Colonic mucosa (tissue), 4 donors: Measurements from ENCODE around the gene MED15. TPM values are rescaled to one million over a fixed set of nuclear protein-coding genes. Genes with fewer than 3 reads are reported as not detected.

ENCODE experiments used
- DNase-seq: peaks from one replicate; pipeline ENCODE4 v3.0.0-alpha.2; 2020
- H3K27ac ChIP-seq: fragments of 200-600 bp; one replicate; pipeline ENCODE4 v1.8.0; 2021
- H3K27me3 ChIP-seq: fragments of 200-600 bp; one replicate; pipeline ENCODE4 v1.8.0; 2021
- H3K36me3 ChIP-seq: fragments of 200-600 bp; one replicate; pipeline ENCODE4 v1.8.0; 2021
- H3K4me1 ChIP-seq: fragments of 200-600 bp; one replicate; pipeline ENCODE4 v1.8.0; 2021; ENCODE audit warnings: mild to moderate bottlenecking
- H3K4me3 ChIP-seq: fragments of 200-600 bp; one replicate; pipeline ENCODE4 v1.8.0; 2021
- H3K9ac ChIP-seq, 2 donors: one replicate each; pipeline ENCODE4 v1.7.0; 2013; ENCODE audit warnings: control low read depth in 2 of 2, low read depth in 2 of 2, low read length in 2 of 2
- H3K9me3 ChIP-seq: fragments of 200-600 bp; one replicate; pipeline ENCODE4 v1.8.0; 2021
- intact Hi-C: fragments of 100-400 bp; cut with DNase I; formaldehyde crosslinking; loops from one replicate; pipeline ENCODE4 v1.14.1; 2022
- total RNA-seq, 2 donors: library from RNA; stranded (reverse); fragmentation: NEBNext Ultra II Directional in 1 of 2; extraction: Animal tissue kit (Norgen Biotek cat#: 25700) in 1 of 2; gene quantifications; one replicate each; pipeline ENCODE4 v1.2.1, GENCODE V29; 2021
- TF ChIP-seq, protein P1 (sequence below): fragments of 200-600 bp; IDR thresholded peaks from one replicate; pipeline ENCODE4 v1.8.0; 2022; ENCODE audit warnings: antibody characterized with exemption, mild to moderate bottlenecking
- donor health status: healthy.
- donor health status: DM: no; HTN: no; CAD: no.
- donor health status: DM: no; HTN: no; CAD: no.

MED15 gene
- total RNA-seq, 2 donors from 2014 or later, result 93.1 to 102 TPM

DNA sequence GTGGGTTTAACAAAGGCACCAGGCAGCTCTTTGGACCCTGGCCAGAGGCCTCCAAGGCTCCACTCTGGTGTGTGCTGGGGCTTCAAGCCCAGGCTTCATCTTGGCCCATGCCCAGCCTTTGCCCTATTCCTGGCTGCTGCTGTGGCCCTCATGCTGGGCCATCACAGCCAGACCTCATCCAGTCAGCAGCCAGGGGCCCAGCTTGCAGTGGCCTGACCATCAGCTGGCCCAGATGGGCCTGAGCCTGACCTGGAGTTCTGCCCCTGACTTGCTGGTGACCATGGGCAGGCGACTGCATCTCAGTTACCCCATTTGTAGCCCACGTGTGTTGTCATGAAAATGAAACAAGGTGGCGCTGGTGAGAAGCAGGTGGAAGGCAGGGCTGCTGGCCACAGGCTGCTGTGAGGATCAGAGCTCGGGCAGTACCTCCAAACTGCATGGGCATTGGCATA lies 76.1 kb downstream of the MED15 start:
- H3K9ac ChIP-seq, result no peak overlapping the region
- no peak for DNase-seq
- H3K27ac ChIP-seq, result no peak overlapping the region
- TF ChIP-seq, protein P1, sequence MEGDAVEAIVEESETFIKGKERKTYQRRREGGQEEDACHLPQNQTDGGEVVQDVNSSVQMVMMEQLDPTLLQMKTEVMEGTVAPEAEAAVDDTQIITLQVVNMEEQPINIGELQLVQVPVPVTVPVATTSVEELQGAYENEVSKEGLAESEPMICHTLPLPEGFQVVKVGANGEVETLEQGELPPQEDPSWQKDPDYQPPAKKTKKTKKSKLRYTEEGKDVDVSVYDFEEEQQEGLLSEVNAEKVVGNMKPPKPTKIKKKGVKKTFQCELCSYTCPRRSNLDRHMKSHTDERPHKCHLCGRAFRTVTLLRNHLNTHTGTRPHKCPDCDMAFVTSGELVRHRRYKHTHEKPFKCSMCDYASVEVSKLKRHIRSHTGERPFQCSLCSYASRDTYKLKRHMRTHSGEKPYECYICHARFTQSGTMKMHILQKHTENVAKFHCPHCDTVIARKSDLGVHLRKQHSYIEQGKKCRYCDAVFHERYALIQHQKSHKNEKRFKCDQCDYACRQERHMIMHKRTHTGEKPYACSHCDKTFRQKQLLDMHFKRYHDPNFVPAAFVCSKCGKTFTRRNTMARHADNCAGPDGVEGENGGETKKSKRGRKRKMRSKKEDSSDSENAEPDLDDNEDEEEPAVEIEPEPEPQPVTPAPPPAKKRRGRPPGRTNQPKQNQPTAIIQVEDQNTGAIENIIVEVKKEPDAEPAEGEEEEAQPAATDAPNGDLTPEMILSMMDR, result no peak
- no peaks in the 10 kb centered on the region for H3K27me3 ChIP-seq
- no peaks in the 10 kb centered on the region for H3K4me1 ChIP-seq
- H3K36me3 ChIP-seq, result peaks cover 29% of the 10 kb centered on the region
- intact Hi-C loops, result no loop called here
- H3K4me3 ChIP-seq, result no peak overlapping the region
- H3K9me3 ChIP-seq, result no peaks in the 10 kb centered on the region

DNA sequence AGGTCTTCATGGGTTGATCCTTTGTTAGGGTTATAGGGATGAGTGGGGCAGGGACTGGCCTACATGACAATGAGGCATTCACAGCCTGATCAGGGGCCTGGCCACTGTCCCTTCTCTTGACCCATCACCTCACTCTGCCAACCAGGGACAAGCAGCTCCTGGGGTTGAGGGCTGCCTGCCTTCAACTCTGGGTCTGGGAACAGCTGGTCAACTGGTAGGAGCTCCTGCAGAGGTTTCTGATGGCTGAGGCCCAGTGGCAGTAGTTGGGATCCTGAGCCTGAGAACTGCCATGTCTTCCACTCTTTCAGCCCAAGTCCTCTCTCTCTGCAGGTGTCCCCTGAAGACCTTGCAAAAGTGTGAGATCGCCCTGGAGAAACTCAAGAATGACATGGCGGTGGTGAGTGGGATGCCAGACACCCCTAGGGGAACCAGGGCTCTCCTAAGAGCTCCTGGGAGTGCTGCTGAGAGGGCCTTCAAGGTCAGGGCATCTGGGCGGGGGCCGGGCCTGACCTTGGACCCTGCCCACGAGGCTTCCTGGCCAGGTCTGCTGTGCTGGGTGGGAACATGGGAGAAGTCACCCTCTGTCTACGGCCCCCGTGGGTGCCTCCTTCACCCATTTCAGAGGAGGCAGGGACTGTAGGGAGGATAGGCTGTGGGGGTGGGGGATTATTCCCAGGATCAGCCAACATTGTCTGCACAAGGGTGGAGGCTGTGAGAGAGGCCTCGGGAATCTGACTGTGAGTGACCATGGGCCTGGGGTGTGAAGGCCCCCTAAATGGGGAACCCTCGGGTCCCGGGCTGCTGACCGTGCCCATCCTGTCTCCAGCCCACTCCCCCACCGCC lies 76.8 kb downstream of the MED15 start:
- H3K4me3 ChIP-seq, result no peak overlapping the region
- H3K36me3 ChIP-seq, result peaks cover 29% of the 10 kb centered on the region
- intact Hi-C loops, result no loop called here
- no peak overlapping the region for H3K27ac ChIP-seq
- no peak overlapping the region for H3K9ac ChIP-seq
- no peaks in the 10 kb centered on the region for H3K27me3 ChIP-seq
- H3K4me1 ChIP-seq, result no peaks in the 10 kb centered on the region
- H3K9me3 ChIP-seq, result no peaks in the 10 kb centered on the region
- TF ChIP-seq, protein P1, result no peak
- no peak for DNase-seq

DNA sequence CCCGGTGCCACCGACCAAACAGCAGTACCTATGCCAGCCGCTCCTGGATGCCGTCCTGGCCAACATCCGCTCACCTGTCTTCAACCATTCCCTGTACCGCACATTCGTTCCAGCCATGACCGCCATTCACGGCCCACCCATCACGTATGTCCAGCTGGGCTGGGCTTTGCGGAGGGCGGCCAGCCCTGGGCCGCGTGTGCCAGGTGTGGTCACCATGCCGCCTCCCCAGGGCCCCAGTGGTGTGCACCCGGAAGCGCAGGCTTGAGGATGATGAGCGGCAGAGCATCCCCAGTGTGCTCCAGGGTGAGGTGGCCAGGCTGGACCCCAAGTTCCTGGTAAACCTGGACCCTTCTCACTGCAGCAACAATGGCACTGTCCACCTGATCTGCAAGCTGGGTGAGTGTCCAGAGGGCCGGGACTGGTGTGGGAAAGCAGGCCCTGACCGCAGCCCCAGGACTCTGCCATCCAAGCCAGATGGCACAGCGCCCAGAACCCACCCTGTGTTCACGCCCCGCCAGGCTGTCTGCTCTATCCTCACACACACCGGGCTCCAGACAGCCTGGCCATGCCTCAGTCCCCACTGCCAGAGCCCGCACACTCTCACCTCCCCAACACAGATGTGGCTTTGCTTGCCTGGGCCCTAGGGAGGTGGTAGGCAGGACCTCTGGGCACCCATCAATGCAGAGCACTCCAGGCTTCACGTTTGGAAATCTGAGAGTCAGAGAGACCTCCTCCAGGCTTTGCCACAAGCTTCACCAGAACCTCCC lies 77.6 kb downstream of the MED15 start:
- no peak for DNase-seq
- Histone ChIP-seq H3K36me3 (peaks cover 29% of the 10 kb centered on the region), H3K9ac (no peak overlapping the region), H3K9me3 (no peaks in the 10 kb centered on the region), H3K27me3 (no peaks in the 10 kb centered on the region), H3K4me1 (no peaks in the 10 kb centered on the region), H3K4me3 (no peak overlapping the region), H3K27ac (no peak overlapping the region)
- intact Hi-C loops, result no loop called here
- TF ChIP-seq, protein P1, result no peak

DNA sequence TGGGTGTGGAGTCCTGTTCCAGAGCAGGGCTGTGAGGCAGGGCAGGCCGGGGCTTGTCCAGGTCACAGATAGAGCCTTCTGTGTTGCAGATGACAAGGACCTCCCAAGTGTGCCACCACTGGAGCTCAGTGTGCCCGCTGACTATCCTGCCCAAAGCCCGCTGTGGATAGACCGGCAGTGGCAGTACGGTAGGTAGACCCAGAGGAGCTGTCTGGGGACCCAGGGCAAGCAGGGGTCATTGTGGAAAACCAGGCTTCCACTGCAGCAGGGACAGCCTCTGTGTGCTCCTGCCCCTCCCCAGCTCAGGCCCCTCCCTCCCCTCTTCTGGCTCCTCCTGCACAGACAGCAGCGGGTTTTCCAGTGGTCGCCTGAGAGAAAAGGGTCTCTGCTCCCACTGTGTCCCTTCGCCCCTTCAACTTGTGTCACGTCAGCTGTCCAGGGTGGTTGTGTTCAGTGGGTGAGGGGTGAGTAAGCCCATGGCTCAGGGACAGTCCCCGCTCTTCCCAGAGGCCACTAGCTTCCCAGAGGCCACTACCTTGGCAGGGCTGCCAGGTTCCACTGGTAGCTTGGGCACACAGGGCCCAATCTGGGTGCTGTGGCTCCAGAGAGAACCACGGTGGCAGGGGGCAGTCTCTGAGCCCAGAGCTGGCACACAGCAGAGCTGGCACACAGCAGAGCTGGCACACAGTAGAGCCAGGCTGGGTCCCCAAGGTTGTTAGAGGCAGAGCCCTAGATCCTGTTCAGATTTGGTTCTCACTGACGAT lies 78.4 kb downstream of the MED15 start:
- Histone ChIP-seq H3K9ac (no peak overlapping the region), H3K27me3 (no peaks in the 10 kb centered on the region), H3K4me3 (no peak overlapping the region), H3K36me3 (peaks cover 29% of the 10 kb centered on the region), H3K9me3 (no peaks in the 10 kb centered on the region), H3K27ac (no peak overlapping the region), H3K4me1 (no peaks in the 10 kb centered on the region)
- TF ChIP-seq, protein P1, result no peak
- intact Hi-C loops, result no loop called here
- no peak for DNase-seq

DNA sequence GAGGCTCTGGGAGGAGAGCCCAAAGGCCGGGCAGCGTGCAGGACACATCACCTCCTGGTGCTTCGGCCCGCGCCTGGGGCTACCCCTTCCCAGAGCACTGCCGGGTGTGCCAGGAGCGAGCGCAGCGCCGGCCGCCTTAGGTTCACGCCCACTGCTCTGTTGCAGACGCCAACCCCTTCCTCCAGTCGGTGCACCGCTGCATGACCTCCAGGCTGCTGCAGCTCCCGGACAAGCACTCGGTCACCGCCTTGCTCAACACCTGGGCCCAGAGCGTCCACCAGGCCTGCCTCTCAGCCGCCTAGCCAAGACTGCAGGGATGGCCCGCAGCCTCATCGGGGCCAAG lies 79.0 kb downstream of the MED15 start:
- Histone ChIP-seq H3K9me3 (no peaks in the 10 kb centered on the region), H3K9ac (no peak overlapping the region), H3K27me3 (no peaks in the 10 kb centered on the region), H3K4me3 (no peak overlapping the region), H3K27ac (no peak overlapping the region), H3K36me3 (peaks cover 29% of the 10 kb centered on the region), H3K4me1 (no peaks in the 10 kb centered on the region)
- intact Hi-C loops, result no loop called here
- TF ChIP-seq, protein P1, result no peak
- no peak for DNase-seq
